A204.1 (cell line): ENCODE data around the gene NABP2.
"Not testable (repeated sequence)": the region's sequence is repeated elsewhere in the genome, so short reads cannot be mapped to it uniquely, and the experiment has no call there.

Experiments used
- FAIRE-seq: peaks from 2 replicates; lab custom pipeline; 2012; peaks lifted over from hg19 to GRCh38; lab: Jason Lieb, UNC

The NABP2 gene

GRCh38 chr12:56247923-56248322 is 23.8 kb downstream of the NABP2 start:
- FAIRE-seq, result no peak

GRCh38 chr12:56248711-56249110 is 24.6 kb downstream of the NABP2 start:
- no peak for FAIRE-seq

- FAIRE-seq, result no peak
Observed at GRCh38 chr12:56252649-56253048, 28.5 kb downstream of the NABP2 start.

GRCh38 chr12:56253091-56253490 is 28.9 kb downstream of the NABP2 start:
- no peak for FAIRE-seq

- no peak for FAIRE-seq
Observed at GRCh38 chr12:56255671-56256070, 31.5 kb downstream of the NABP2 start.

- FAIRE-seq, result no peak
Observed at GRCh38 chr12:56256326-56256960, 32.3 kb downstream of the NABP2 start.

- FAIRE-seq, result no peak
Observed at GRCh38 chr12:56257071-56257470, 32.9 kb downstream of the NABP2 start.

- FAIRE-seq, result no peak
Observed at GRCh38 chr12:56257491-56258067, 33.4 kb downstream of the NABP2 start.

GRCh38 chr12:56258068-56258819 is 34.1 kb downstream of the NABP2 start, which contains the start of gene ANKRD52:
Gene ANKRD52 (minus strand): TSS chr12:56258384. CDS start chr12:56258269, 115 bp downstream.
- FAIRE-seq, result no peak

- no peak for FAIRE-seq
Observed at GRCh38 chr12:56258820-56259183, 34.7 kb downstream of the NABP2 start.

- FAIRE-seq, result no peak
Observed at GRCh38 chr12:56260380-56260779, 36.2 kb downstream of the NABP2 start.

GRCh38 chr12:56260921-56261320 is 36.8 kb downstream of the NABP2 start:
- no peak for FAIRE-seq

GRCh38 chr12:56261503-56262232 is 37.5 kb downstream of the NABP2 start:
- FAIRE-seq, result no peak

GRCh38 chr12:56262955-56263354 is 38.8 kb downstream of the NABP2 start:
- FAIRE-seq, result not testable (repeated sequence)

GRCh38 chr12:56266068-56266692 is 42.0 kb downstream of the NABP2 start:
- not testable (repeated sequence) for FAIRE-seq

GRCh38 chr12:56266693-56267442 is 42.7 kb downstream of the NABP2 start, which contains the start of gene COQ10A:
Gene COQ10A (plus strand): TSS chr12:56266942. CDS start chr12:56267119, 177 bp downstream.
- no peak for FAIRE-seq

GRCh38 chr12:56267443-56268071 is 43.4 kb downstream of the NABP2 start:
- no peak for FAIRE-seq

- no peak for FAIRE-seq
Observed at GRCh38 chr12:56271031-56271430, 46.9 kb downstream of the NABP2 start.

- not testable (repeated sequence) for FAIRE-seq
Observed at GRCh38 chr12:56272468-56272867, 48.3 kb downstream of the NABP2 start.

- no peak for FAIRE-seq
Observed at GRCh38 chr12:56274299-56274698, 50.2 kb downstream of the NABP2 start.

- no peak for FAIRE-seq
Observed at GRCh38 chr12:56278905-56279304, 54.8 kb downstream of the NABP2 start.
